ENCODE results near the gene ATAT1. TPM values are rescaled to one million over a fixed set of nuclear protein-coding genes. Genes with fewer than 3 reads are reported as not detected.
A peak's percentile ranks its signal among the peaks of the same experiment; 100 is the strongest.

Gene ATAT1
- total and polyA plus RNA-seq, 10 of the 15 experiments (the other 5 are each of a cell fraction or from before 2014, with no cell fraction given): 1.1 to 14.2 (median 6.9) TPM

GRCh38 chr6:30686009-30686907, 59.6 kb downstream of the ATAT1 start, which contains the start of gene PPP1R18 (continued):
- TF ChIP-seq YY1 (IDR thresholded peaks at IDR 0.05; ENCODE audit: low read depth, low read length): peak; percentile 21
- peak; percentile 69; the same call in 1 of the 2 replicates for TF ChIP-seq POLR2AphosphoS5 (IDR thresholded peaks at IDR 0.05; ENCODE audit: low read length)
- TF ChIP-seq ZNF622 (IDR thresholded peaks at IDR 0.05): no peak
- no peak for TF ChIP-seq SMAD5 (IDR thresholded peaks at IDR 0.05; ENCODE audit: low read depth)
- no peak for TF ChIP-seq E4F1 (IDR thresholded peaks at IDR 0.05; ENCODE audit: borderline replicate concordance, partially characterized antibody)
- TF ChIP-seq, protein P1, sequence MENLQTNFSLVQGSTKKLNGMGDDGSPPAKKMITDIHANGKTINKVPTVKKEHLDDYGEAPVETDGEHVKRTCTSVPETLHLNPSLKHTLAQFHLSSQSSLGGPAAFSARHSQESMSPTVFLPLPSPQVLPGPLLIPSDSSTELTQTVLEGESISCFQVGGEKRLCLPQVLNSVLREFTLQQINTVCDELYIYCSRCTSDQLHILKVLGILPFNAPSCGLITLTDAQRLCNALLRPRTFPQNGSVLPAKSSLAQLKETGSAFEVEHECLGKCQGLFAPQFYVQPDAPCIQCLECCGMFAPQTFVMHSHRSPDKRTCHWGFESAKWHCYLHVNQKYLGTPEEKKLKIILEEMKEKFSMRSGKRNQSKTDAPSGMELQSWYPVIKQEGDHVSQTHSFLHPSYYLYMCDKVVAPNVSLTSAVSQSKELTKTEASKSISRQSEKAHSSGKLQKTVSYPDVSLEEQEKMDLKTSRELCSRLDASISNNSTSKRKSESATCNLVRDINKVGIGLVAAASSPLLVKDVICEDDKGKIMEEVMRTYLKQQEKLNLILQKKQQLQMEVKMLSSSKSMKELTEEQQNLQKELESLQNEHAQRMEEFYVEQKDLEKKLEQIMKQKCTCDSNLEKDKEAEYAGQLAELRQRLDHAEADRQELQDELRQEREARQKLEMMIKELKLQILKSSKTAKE (IDR thresholded peaks at IDR 0.05; ENCODE audit: low read depth, poor library complexity, severe bottlenecking): no peak
- no peak for TF ChIP-seq CBX3 (IDR thresholded peaks at IDR 0.05; ENCODE audit: borderline replicate concordance, low read depth)
- TF ChIP-seq MTA3 (IDR thresholded peaks at IDR 0.05; ENCODE audit: borderline replicate concordance, low read length): no peak
- TF ChIP-seq RFX5 (IDR thresholded peaks at IDR 0.05; ENCODE audit: low read depth, low read length): no peak
- no peak for TF ChIP-seq SP1 (IDR thresholded peaks at IDR 0.05; ENCODE audit: low read depth, low read length)
- TF ChIP-seq PAX5 (IDR thresholded peaks at IDR 0.05; ENCODE audit: borderline replicate concordance, low read depth, low read length): no peak
- no peak for TF ChIP-seq SREBF1 (IDR thresholded peaks at IDR 0.05; ENCODE audit: low read length)

All from GM12878 (cell line).